HG03457 (cell line): Measurements from ENCODE around the gene ENOX1.

Source experiments
- ATAC-seq: cut with Tn5 transposase; IDR thresholded peaks from one replicate; pipeline ENCODE4 v1.9.1; 2021; ENCODE audit warnings: moderate number of reproducible peaks; ENCODE audit not compliant: unreplicated experiment

ENOX1 gene

DNA sequence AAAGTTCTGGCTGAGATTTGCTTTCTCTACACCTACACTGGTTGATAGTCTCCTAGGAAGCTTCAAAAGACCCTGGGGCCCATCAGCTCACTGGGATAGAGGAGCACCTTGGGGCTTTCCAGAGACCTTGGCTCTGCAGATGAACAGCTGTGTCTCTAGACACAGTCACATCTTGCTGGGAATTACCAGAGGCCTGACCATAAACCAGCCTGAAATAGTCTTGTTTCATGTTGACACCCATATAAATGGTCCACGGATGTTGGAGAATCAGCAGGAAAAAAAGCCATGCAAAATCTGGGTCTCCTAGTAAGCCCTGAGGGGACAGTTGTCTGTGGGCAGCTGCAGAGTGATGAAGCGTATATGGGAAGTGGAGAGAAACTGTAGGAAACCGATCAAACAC is 555.8 kb downstream of the ENOX1 start:
- ATAC-seq = no peak

DNA sequence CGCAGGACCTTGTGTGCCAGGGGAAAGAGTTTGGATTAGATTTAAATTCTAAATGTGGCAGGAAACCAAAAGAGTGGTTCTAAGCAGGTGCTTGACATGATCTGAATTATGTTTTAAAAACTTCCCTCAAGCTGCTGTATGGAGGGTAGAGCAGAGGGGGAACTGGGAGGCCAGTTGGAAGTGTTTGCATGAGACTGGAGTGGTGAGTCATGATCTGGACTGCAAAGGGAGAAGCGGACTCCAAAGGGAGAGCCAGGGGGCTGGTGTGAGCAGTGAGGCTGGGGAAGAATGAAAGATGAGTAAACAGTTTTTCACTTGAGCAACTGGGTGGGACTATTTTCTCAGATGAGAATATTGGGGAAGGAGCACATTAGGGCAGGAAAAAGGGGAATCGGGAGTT is 557.3 kb downstream of the ENOX1 start:
- ATAC-seq = no peak

DNA sequence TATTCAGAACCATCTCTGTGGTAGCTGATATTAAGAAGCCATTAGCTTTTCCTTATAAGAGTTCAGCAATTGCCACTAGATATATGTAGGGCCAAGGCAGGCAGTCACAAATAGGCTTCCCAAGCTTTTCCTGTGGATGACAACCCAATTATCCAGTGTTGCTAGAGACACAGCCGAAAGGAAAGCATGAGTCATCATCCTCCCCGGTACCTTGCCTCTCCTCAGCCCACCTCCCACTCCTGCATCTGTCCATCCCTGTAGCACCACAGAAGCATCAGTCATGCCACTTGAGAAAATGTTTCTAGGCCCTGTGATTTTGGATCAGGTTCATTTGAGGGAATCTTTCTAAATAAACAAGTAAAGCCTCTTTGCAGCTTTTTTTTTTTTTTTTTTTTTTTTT is 559.1 kb downstream of the ENOX1 start:
- ATAC-seq = no peak

DNA sequence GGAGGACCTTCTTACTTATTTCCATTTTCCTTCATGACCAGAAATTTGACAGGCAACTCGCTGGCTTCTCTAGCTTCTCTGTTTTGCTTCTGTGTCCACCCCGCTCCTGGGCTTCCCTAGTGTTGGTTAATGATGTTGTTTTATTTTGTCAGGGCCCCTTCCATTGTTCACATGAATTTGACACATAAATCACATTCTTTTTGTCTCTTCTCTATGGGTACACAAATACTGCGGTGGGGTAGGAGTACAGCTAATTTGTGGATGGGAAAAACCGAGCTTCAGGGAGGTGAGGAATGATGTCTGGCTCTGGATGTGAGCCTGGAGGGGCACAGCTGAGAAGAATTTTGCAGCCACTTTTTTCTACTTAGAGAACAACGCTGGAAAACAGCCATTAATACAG is 563.6 kb downstream of the ENOX1 start:
- ATAC-seq = no peak

DNA sequence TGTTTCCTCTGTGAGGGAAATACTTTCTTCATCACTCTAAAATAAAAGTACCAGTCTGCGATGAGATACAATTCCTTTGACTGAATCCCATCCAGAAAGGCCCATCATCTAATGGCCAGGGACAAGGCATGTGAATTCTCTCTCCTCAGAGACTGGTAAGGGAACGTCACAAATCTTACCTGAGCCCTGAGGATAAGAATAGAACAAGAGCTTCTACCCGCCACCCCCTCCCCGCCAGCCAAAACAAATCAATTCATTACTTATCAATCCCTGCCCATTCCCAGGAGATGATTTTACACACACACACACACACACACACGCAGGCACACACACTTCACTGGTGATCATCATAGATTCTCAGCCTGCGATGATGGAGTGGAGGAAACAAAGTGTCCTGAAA is 564.7 kb downstream of the ENOX1 start:
- no peak for ATAC-seq

DNA sequence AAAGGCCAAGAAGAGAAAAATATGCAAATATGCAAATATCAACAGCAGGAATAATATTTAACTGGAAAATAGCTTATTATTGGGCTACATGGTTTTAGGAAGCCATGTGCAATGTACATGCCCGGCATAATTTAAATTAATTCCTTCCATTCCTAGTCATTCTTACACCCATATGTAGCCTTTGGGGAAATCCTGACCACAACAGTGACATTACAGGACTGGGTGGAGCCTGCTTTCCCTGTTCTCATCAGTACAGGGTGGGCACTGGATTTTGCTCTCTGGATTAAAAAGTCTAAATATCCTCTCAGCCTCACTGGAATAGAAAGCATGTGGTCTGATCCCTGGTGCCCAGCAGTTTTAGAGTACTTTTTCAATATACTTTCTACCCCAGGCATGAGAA is 565.2 kb downstream of the ENOX1 start:
- no peak for ATAC-seq

DNA sequence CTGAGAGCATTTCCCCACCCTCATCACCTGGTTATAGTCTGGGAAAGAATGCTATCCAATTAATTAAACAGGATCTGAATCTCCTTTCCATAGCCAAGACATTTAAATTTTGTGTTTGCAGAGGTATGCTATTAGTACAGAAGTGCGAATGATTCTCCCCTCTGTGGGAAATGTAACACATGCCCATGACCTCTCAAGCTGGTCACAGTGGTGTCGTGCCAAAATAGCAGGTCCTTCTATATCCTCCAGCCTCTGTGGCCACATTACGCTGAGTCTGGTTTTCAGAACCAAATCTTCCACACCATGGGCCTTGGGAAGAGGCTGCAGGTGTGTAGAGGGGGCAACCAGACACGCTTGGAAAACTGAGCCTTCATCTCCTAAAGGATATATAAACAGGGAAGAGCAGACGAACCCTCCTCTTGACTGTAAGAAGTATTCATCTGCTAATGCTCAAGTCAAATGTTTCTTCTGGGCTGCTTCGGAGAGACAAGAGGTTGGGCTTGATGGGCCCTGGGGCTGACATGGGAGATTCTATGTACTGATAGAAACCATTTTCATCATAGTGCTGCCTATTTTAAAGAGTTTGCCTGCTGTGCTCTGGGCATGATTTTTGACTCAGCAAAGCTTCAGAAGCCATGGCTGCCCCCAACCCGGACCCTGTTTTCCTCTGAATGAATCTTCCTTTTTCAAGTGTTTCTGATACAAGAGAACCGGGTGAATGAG is 565.7 kb downstream of the ENOX1 start:
- ATAC-seq = no peak

DNA sequence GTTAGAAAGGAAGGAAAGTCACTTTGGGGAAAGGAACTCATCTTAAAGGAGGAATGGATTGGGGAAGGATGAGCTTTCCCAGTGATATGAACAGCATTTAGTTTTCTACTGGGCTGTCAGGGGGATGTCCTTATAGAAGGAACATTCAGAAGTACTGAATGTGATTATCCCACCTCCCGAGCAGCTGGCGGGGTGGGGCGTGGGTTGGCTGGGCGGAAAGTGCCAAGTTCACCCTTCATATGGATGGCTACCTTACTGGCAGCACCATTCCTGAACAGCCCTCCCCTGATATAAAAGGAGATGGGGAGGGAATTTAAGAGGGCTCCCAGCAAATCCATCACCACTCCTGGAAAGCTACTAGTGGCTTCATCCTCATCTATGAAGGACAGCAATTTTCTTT is 572.6 kb downstream of the ENOX1 start:
- ATAC-seq = no peak

DNA sequence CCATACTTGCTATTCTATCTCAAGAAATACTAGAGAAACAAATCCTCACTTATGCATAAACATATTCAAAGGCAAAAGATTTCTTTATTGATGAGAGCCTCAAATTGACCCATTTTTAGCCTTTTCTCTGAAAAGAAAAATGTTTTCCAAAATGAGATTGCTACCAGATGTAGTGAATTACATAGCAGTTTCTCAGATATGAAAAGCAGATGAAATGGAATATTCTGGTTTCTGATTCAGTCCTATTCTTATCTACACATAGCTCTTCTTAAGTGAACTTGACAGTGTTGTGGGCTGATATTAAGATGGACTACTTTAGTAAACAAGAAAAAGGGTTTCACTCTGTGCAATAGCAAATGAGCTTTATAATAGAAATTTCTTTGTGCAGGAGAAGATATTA is 579.9 kb downstream of the ENOX1 start:
- ATAC-seq = no peak

DNA sequence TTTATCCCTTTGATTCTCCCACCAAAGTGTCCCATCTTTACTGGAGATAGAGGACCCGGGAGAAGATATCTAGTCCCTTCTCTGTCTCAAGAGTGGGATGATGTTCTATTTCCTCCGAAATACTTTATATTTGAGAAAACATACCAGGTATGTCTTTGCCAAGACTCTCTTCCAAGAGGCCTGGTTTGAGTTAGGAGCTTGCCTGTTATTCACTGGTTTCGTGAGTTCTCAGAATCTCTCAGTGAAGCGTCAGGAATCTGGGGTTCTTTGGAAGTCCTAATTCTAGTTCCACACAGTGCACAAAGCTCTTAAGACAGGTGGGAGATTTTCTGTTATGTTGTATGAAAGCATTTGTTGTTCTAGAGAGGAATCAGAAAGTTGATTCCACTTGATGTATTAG is 581.4 kb downstream of the ENOX1 start:
- no peak for ATAC-seq

DNA sequence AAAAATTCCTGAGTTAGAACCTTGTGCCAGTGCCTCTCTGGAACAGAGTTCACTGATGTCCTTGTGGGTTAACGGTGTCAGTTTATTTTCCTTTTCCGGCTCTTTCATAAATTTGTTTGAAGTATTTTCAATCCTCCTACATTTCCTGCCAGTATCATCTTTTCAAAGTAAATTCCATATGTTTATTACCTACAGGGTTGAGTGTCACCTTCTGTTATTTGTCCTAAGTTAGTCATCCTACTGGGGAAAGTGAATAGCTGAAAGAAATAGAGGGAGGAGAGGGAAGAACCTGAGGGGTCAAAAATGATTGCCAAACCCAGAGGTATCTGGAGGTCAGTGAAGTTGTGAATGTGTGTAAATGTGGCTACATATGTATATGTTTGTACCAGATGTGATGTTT is 582.2 kb downstream of the ENOX1 start:
- ATAC-seq = no peak

DNA sequence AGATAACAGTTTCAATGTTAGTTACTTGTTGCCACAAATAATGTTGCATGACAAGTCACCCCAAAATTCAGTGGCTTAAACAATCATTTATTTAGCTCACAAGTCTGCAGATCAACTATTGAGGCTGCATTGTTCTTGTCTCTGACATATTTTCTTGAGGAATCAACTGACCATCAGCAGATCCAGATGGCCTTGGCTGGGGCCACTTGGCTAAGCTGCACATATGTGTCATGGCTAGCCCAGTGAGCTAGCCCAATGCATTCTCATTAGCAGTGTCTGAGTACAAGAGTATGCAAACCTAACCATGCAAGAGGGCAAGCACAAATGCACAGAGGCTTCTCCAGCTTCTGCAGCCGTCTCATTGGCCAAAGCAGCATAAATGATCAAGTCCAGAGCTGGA is 583.0 kb downstream of the ENOX1 start:
- no peak for ATAC-seq

DNA sequence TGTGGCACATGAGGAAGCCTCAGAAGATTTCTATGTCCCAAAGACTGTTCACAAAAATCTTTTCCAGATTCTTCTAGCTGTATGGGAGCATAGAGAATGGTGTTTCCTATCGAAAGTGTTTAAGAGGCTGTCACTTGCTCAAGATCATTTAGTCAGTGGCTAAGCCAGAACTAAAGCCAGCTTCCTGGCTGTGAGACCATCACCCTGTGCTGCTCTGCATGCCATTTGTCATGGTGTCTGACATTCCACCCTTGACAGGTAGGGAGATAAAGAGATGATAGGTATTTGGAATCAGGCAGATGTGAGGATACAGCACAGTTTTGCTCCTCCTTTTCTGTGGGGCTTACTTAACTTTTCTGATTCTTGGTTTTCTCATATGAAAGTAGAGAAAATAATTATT is 586.0 kb downstream of the ENOX1 start:
- ATAC-seq = no peak

DNA sequence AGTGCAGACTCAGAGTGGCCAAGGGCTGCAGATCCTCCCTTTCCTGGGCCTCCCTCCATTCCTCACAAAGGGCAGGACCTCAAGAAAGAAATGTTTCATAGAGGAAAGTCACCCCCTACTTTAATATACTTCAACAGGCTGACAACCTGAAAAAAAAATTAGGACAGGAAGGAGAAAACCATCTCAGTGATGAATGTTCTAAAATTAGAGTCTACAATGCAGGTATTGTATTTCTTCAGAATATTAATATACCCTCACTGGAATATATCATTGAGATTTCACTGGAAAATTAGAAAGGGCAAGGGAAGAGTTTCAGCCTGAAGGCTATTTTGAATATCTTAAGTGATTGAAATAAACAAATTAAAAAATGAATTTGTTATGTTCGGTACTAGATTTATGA is 586.5 kb downstream of the ENOX1 start:
- no peak for ATAC-seq

DNA sequence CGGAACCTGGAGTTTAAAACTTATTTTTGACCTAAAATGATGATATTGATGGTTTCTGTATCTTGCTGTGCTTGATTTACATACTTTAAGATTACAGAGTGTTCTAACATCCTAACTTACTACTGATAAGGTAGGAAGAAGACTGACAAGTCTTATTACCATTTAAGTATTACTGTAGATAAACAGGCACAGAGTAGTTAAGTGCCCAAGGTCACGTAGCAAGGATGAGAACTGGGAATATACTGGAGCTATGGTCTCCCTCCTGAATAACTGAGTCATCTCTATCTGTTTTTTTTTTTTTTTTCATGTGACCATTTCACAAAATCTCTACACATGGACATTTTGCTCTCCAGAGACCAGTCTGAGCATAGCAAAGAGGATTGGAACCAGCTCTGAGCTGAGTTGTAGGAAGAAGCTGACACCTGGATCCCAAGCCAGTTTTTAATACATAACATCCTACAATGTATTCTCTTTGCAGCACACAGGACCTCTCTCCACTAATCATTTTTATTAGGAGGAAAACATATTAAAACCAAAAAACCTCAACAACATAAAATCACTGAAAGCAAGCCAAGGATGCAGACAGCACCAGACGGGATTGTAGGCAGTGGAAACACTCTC is 589.9 kb downstream of the ENOX1 start:
- no peak for ATAC-seq

DNA sequence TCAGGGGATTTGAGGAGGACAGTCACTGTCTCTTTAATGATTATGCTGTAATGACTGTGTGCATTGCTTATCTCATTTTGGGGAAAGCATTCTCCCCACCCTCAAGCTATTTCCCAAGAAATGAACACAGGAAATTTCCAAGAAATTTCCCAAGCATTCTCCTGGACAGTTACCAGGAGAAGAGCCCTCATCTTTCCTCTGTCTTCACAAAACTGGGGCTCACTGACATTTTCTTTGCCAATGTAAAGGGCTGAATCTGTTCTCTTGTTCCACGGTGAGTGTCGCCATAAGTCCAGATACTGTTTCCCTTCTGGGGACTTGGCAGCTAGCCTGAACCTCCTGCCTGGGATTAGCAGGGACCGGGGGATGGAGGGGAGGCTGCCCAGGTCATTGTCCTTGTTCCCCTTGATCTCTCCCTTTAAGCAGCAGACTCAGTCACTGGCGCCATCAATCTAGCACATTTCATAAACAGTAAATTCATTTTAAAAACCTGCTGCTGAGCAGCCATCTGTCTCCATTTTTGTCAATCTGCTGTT is 590.6 kb downstream of the ENOX1 start:
- ATAC-seq = no peak

DNA sequence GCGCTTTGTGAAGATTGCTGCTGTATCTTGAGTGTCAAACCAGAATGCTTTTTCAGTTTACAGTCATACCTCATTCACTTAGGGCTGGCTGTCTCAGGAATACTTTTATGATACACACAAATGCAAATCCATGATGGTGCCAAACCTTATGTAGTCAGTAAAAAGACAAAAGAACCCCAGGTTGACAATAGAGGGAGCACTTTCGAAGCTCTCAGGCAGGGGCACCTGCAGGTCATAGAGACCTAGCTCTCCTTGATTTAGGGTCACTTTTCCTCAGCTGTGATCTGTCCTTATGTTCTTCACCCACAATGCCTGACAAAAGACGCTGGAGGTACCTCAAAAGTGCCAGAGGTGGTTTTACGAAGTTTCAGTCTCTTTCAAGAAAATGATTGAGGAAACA is 591.2 kb downstream of the ENOX1 start:
- ATAC-seq = no peak

DNA sequence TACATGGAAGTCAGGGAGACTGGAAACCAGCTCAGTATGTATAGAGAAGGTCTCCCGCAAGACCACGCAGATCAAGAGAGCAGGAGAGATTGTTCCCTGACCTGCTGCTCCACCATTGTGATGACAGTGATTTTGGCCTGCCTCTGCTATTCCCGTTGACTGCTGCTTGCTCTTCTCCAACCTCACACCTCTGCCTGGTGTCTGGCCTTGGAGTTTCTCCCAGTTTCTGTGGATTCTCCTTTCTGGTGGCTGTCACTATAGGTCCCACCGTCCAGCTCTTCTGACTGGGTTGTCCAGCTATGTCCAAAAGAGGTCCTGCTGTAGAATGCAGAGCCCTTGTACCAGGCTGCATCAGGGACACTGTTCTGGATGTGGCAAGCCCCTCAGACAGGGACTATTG is 591.7 kb downstream of the ENOX1 start:
- ATAC-seq = no peak

DNA sequence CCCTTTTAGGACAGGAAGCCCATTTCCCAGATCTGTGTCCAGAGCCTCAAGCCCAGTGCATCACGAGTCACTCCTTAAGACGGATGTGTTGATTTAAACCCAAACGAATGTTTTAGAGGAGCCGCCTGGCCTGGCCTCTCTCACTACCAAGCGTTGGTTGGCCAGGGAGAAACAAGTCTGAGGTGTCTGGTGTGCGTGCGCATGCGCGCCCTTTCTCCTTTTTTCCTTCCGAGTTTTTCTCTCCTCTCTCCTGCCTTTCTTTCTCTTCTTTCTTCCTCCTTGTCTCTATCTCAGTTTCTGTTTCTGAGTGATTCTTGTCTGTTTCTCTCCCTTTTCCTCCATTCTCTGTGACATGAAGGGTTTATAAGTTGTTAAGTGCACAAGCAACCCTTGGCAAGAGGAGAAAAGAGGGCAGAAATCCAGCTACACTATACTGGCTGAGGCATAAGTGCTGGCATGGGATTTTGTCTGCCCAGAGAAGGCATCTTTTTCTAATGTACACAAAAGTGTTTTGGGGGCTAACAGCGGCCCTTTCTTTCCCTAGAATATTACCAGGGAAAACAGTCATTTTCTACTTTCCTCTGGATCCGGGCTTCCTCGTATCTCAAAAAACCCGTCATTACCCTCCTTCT is 592.9 kb downstream of the ENOX1 start:
- ATAC-seq = no peak

DNA sequence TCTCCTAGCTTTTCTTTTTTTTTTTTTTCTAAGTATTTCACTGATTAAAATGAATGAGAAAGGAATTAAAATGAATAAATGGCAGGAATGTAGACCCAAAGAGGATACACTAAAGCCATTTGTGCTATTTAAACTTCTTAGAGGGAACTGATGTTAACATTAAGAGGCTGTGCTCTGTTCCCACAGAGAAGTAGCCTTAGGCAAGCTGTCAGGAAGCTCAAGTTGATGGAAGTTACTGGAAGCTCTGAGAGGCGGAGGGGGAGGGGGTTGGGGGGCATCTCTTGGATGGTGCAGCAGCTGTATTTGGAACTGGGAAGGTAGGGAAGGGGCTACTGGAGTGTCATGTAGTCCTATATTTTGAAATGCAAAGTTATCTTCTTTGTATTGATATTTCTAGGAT is 595.2 kb downstream of the ENOX1 start:
- ATAC-seq = no peak

DNA sequence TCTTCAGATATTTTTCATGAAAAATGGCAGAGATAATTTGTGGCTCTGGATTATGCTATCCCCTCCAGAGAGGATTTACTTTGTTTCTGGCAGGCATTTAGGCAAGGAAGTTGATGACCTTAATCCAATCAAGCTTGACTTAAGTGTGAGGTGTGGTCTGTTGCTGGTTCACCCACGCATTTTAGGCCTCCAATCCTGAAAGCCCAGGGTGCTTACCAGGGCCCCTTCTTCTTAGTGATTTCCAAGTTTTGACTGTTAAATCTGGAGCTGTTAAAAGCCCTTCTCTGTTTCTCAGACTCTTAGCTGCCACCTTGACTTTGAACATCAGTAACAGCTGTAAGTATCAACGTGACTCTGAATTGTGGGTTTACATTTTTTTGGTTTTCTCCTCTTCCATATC is 601.5 kb downstream of the ENOX1 start:
- no peak for ATAC-seq

DNA sequence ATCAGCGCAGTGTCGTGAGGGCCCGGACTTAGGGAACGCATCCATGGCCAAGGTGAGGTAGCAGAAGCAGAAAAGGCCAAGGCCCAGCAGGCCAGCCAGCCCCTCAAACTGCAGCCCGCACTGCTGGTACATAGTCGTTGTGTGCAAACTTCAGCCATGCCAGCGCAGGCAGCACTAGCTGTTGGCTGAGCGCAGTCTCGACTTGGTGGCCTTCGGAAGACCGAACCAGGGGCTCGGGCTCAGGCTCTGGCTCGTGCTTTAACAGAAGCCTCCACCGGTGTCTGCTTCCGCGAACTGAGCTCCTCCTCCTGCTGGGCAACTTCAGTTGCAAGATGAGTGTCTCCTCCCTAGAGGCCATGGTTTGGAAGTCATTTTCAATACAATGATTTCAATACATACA is 605.9 kb downstream of the ENOX1 start:
- ATAC-seq = no peak
